Panc1 (cell line): ENCODE measurements around the gene CRYBG3. TPM values are rescaled to one million over a fixed set of nuclear protein-coding genes. Genes with fewer than 3 reads are reported as not detected.

Experiments
- ATAC-seq: fragments of 200-7000 bp; cut with Tn5 transposase; 2 replicates; pipeline ENCODE4 v1.9.1; 2020; ENCODE audit warnings: mild to moderate bottlenecking, moderate library complexity
- BruUV-seq: library from RNA; stranded (reverse); fragments of 400-500 nt; replicated peaks from 2 replicates; lab custom pipeline; 2021; lab: Mats Ljungman, UMichigan
- CTCF ChIA-PET: fragments of 300-600 bp; sonication (Branson Sonifier 250); formaldehyde crosslinking; loops from one replicate; lab custom pipeline; 2022; ENCODE audit warnings: antibody characterized with exemption; lab: Charles Lee
- POLR2A ChIA-PET: fragments of 300-600 bp; sonication (Branson Sonifier 250); formaldehyde crosslinking; loops from one replicate; lab custom pipeline; 2022; ENCODE audit warnings: antibody characterized with exemption; lab: Charles Lee
- DNase-seq: peaks from one replicate; pipeline ENCODE4 v3.0.0-alpha.2; 2010; ENCODE audit warnings: low read depth, low spot score
- H3K27ac ChIP-seq: 2 replicates; pipeline ENCODE4 v1.5.1; 2011; ENCODE audit warnings: mild to moderate bottlenecking, low read length, inconsistent platforms
- H3K27me3 ChIP-seq: fragments of 200-500 bp; sonication (Bioruptor generic); 2 replicates; pipeline ENCODE4 v1.6.0; 2014; ENCODE audit warnings: low read length, inconsistent platforms; ENCODE audit not compliant: control insufficient read depth, insufficient read depth
- H3K36me3 ChIP-seq: fragments of 200-500 bp; sonication (Bioruptor generic); 2 replicates; pipeline ENCODE4 v1.5.1; 2014; ENCODE audit warnings: inconsistent platforms, mild to moderate bottlenecking, low read length, moderate library complexity; ENCODE audit not compliant: control insufficient read depth, insufficient read depth
- H3K4me1 ChIP-seq: 2 replicates; pipeline ENCODE4 v1.5.1; 2011; ENCODE audit warnings: inconsistent platforms, mild to moderate bottlenecking, low read length, moderate library complexity; ENCODE audit not compliant: control insufficient read depth, insufficient read depth
- H3K4me3 ChIP-seq, 2 experiments: 2 replicates each; pipeline ENCODE4 v1.5.1; 2011 to 2012; ENCODE audit warnings: low read depth in 2 of 2, low read length in 2 of 2, mild to moderate bottlenecking in 2 of 2, inconsistent platforms in 1 of 2, moderate library complexity in 1 of 2
- H3K9me3 ChIP-seq: fragments of 200-500 bp; sonication (Bioruptor generic); 2 replicates; pipeline ENCODE4 v1.5.1; 2014; ENCODE audit warnings: low read depth, mild to moderate bottlenecking, inconsistent platforms, low read length, moderate library complexity; ENCODE audit not compliant: control insufficient read depth, insufficient read depth
- CTCF ChIP-seq: fragments of 450-650 bp; IDR thresholded peaks from 2 replicates; pipeline ENCODE4 v1.5.1; 2017; ENCODE audit warnings: mild to moderate bottlenecking
- POLR2AphosphoS5 ChIP-seq: IDR thresholded peaks from 2 replicates; pipeline ENCODE4 v1.6.1; 2012; ENCODE audit warnings: mild to moderate bottlenecking, low read depth, low read length, moderate library complexity
- REST ChIP-seq, 2 experiments: IDR thresholded peaks; 2 replicates each; pipeline ENCODE4 v1.6.1; 2011 to 2012; ENCODE audit warnings: low read depth in 2 of 2, control low read depth in 1 of 2, low read length in 1 of 2, mild to moderate bottlenecking in 1 of 2, moderate library complexity in 1 of 2; ENCODE audit not compliant: insufficient read depth in 1 of 2
- SIN3A ChIP-seq: IDR thresholded peaks from 2 replicates; pipeline ENCODE4 v1.6.1; 2012; ENCODE audit warnings: low read depth, mild to moderate bottlenecking, low read length, moderate library complexity, borderline replicate concordance; ENCODE audit not compliant: insufficient read depth
- TCF7L2 ChIP-seq: IDR thresholded peaks from 2 replicates; pipeline ENCODE4 v1.6.1; 2011; ENCODE audit warnings: mild to moderate bottlenecking, low read depth, low read length, inconsistent platforms
- in situ Hi-C: cut with HindIII; loops from 2 replicates; pipeline ENCODE4 v1.10.0; 2016; ENCODE audit warnings: low sequenced_read_pairs, low pct_unique_long_range_greater_than_20kb
- intact Hi-C: fragments of 100-400 bp; cut with micrococcal nuclease; formaldehyde crosslinking; loops from one replicate; pipeline ENCODE4 v1.10.0; 2022; ENCODE audit not compliant: unreplicated experiment
- total RNA-seq: library from RNA; stranded (reverse); gene quantifications from one replicate; pipeline ENCODE4 v1.2.1, GENCODE V29; 2021; ENCODE audit not compliant: unreplicated experiment

CRYBG3 gene
- total RNA-seq, 1 experiment from 2014 or later, result 24.6 TPM

GRCh38 chr3:97938444-97938843 lies 116.6 kb downstream of the CRYBG3 start:
- H3K4me1 ChIP-seq, result no peaks in the 10 kb centered on the region
- ChIA-PET CTCF (no interaction called here), POLR2A (no interaction called here)
- TF ChIP-seq TCF7L2 (no peak), SIN3A (no peak), POLR2AphosphoS5 (no peak), REST (IDR thresholded peaks at IDR 0.05; ENCODE audit: insufficient read depth in 1 of 2, low read depth in 2 of 2, low read length in 1 of 2) (no peak), CTCF (no peak)
- H3K27me3 ChIP-seq, result no peaks in the 10 kb centered on the region
- peaks cover 15% of the 10 kb centered on the region for H3K36me3 ChIP-seq
- H3K27ac ChIP-seq, result no peak overlapping the region
- DNase-seq, result no peak
- no peak overlapping the region for H3K4me3 ChIP-seq
- no peaks in the 10 kb centered on the region for H3K9me3 ChIP-seq
- ATAC-seq, result no peak
- no TSS peak for BruUV-seq
- in situ Hi-C loops, result no loop called here
- intact Hi-C loops, result no loop called here

GRCh38 chr3:97939401-97939800 lies 117.6 kb downstream of the CRYBG3 start:
- POLR2A ChIA-PET, result no interaction called here
- Histone ChIP-seq H3K27ac (no peak overlapping the region), H3K36me3 (peaks cover 25% of the 10 kb centered on the region), H3K27me3 (no peaks in the 10 kb centered on the region), H3K4me1 (no peaks in the 10 kb centered on the region), H3K4me3 (no peak overlapping the region), H3K9me3 (no peaks in the 10 kb centered on the region)
- CTCF ChIA-PET, result no interaction called here
- no peak for DNase-seq
- no peak for ATAC-seq
- BruUV-seq, result no TSS peak
- intact Hi-C loops, result no loop called here
- TF ChIP-seq SIN3A (no peak), POLR2AphosphoS5 (no peak), CTCF (no peak), TCF7L2 (no peak)
- in situ Hi-C loops, result no loop called here
